Left renal cortex interstitium (tissue), 4 donors: ENCODE data around the gene GSK3A. TPM values are rescaled to one million over a fixed set of nuclear protein-coding genes. Genes with fewer than 3 reads are reported as not detected.
"Not testable (repeated sequence)": the region's sequence is repeated elsewhere in the genome, so short reads cannot be mapped to it uniquely, and the experiment has no call there.

ENCODE experiments used
- DNase-seq, 4 donors: peaks; one replicate each; pipeline ENCODE4 v3.0.0-alpha.2; 2013; ENCODE audit warnings: low read depth in 4 of 4, low spot score in 2 of 4, missing footprints in 1 of 4
- polyA plus RNA-seq, 4 donors: library from polyadenylated mRNA; unstranded; fragments of 120-200 nt; gene quantifications; one replicate each; pipeline ENCODE4 v1.2.1, GENCODE V29; 2013; ENCODE audit not compliant: insufficient read length in 4 of 4

Gene GSK3A
- polyA plus RNA-seq, 4 donors = 66.0 to 89.0 (median 73.6) TPM

GRCh38 chr19:42269478-42270345 is 27.3 kb upstream of the GSK3A start:
- no peak for DNase-seq

DNA sequence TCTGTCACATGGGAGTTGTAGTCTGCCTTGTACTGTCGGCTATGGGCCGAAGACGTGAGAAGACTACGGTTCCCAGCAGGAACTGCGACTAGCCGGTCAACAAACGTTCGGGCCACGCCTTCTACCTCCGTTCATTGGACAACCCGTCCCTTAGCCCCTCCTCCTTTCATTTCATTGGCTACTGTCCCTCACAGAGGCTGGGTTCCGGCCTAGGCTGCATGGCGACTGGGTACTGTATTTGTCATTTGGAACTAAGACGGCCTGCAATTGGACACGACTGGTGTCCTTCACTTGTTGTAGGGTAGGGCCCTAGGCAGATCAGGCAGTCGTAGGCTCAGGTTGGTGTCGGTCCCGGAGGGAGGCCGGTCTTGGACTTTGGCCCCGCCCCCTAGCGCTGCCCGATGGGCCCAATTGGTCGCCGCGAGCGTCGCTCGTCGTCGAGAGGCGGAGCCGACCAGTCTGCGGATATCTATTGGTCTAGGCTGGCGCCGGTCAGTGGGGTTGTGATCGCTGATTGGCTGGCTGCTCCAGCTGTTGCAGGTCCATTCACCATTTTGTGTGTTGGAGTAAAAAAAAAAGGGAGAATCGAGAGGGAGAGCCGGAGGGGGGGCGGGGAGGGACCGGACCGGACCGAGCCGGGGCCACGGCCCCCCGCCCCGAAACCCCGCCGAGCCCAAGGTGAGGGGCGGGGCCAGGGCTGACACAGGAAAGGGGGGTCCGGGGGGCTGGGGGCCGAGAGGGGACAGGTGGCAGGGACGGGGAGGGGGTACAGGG is 26.5 kb upstream of the GSK3A start, which contains the start of gene CIC:
CIC (plus strand) TSS at position 549 of the 774 bp plus-strand sequence. CDS start 2,532 bp downstream, outside the sequence.
- DNase-seq = peak; percentile 100

GRCh38 chr19:42268142-42268703 is 25.8 kb upstream of the GSK3A start:
- DNase-seq = peak; percentile 99 to 100 (median 100)

DNA sequence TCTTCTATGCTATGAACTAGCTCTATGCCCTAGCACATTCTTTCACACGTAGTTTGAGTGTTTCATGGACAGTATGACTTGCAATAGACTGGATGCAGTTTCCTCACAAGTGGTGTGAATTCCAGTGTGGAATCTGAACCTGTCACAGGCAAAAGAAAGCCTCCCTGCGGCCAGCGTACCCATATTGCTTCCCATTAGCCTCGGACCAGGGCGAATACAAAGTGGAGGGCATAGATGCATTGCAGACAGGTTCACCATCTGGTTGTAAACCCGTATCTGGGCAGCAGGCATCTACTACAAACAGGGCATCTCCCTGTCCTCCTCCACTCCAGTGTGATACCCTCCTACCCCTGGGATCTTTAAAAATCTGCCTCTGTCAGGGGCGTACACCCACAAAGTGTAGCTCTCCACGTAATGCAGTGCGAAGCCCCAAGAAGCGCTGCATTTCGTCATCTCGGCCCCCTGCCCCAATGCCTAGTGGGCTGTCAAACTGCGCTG is 25.3 kb upstream of the GSK3A start:
- no peak for DNase-seq

- DNase-seq = not testable (repeated sequence)
These were observed 24.7 kb upstream of the GSK3A start for GRCh38 chr19:42266928-42267603.

DNA sequence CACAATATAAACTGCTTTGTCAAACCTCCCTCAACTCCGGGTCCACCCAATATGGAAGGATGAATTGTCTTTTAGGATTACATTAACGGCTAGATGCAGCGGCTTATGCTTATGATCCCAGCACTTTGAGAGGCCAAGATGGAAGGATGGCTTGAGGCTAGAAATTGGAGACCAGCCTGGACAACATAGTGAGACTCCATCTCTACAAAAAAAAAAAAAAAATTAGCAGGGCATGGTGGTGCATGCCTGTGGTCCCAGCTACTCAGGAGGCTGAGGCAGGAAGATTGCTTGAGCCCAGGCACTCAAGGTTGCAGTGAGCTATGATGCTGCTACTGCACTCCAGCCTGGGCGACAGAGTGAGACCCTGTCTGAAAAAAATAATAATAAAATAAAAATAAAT is 23.7 kb upstream of the GSK3A start:
- DNase-seq = not testable (repeated sequence)

DNA sequence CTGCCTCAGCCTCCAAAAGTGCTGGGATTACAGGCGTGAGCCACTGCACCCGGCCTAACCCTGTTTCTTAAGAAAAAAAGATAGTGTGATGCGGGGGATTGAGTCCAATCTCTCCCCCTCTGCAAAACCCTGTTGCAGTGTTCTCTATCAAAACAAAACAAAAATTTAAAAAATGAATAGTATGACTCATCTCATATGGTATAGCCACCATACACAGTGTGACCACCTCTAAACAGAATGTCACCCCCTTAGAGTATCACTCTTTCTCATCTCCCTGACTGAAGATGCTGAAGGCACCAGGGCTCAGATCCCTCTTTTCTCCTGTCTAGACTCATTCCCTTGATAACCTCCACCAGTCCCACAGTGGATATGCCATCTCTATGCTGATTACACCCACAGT is 19.4 kb upstream of the GSK3A start:
- no peak for DNase-seq

DNA sequence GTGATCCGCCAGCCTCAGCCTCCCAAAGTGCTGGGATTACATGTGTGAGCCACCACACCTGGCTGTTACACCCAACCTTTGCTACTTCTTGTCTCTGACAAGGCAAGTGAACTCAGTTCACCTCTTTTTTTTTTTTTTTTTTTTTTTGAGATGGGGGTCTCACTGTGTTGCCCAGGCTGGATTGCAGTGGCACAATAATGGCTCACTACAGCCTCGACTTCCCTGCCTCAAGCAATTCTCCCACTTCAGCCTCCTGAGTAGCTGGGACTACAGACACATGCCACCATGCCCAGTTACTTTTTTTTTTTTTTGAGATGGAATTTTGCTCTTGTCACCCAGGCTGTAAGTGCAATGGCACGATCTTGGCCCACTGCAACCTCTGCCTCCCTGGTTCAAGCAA is 15.4 kb upstream of the GSK3A start:
- not testable (repeated sequence) for DNase-seq

DNA sequence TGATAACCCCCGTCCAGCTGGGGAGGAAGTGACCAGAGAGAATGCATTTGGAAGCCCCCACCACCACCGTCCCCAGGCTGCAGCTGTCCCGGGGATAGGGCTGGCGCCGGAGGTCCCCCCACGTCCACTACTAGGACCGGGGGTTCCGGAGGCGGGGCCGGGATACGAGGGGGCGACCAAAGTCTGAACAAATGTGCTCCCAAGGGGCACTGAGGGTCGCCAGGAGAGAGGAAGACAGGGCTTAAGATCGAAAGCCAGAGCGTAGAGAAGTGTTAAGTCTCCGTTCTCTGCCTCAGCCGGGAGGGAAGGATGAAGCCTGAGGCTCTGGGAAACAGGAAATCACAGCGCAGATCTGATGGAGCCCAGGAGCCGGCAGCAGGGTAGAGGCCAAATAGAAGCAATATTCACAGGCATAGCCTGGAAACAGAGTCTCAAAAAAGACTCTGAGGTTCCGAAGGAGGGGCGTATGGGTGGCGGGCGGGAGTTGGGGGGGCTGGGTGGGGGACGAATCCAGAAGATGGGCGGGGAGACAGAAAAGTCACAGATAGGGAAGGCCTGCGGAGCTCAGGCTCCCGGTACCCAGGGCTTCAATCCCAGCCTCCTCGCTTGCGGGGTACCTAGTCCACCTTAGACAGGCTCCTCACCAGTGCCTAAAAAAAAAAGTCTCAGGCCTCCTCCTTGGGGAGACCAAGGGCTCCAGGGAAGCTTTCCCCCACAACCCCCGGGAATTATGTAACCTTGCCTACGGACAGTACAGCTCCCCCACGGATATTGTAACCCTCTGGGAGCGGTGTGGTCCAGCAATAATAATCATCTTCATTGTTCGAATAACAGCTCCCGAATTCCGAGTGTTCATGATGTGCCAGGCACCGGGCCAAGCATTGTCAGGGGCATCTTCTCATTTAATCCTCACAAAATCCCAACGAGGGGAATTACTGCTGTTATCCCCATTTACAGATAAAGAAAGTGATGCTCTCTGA is 13.7 kb upstream of the GSK3A start:
- no peak for DNase-seq

- peak in 2 of 4 donors; percentile 85 to 87 for DNase-seq
These were observed 12.7 kb upstream of the GSK3A start, which contains the start of gene ERF for GRCh38 chr19:42254850-42255765. Gene ERF, minus strand, starts transcription at chr19:42255128. Its CDS starts 129 bp downstream, at chr19:42254999.

DNA sequence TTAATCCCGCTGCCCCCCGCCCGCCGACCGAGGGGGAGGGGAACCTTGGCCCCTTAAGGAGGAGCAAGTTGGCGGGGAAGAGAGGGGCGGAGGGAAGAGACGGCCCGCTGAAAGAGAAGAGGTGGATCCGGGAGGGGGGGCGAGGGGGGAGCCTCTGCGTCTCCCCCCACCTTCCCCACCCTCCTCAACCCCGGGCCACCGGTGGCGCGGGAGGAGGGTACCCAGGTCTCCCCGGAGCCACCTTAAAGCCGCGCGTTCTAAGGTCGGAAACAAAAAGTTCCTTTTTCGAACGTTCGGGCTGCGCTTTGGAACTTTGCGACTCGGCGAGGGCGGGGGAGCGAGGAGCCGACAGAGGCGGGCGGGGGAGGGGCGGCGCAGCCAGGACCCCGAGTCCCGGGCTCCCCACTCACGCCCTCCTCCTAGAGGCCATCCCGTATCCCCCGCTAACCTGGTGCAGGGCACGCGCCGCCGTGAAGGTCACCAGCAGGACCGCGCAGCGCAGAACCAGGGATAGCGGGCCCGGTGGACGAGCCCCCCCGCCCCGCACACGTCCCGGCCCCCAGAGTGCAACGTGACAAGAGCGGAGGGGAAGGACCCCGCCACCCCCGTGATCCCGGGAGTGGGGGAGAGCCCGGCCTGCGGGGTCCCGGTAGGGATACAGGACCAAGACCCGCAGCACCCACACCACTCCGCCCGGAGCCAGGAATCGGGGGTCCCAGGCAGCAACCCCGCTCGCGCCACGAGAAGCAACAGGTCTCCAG is 11.9 kb upstream of the GSK3A start:
- peak in 1 of 4 donors; percentile 75 for DNase-seq

- DNase-seq = no peak
These were observed 11.1 kb upstream of the GSK3A start for GRCh38 chr19:42253245-42254088.

DNA sequence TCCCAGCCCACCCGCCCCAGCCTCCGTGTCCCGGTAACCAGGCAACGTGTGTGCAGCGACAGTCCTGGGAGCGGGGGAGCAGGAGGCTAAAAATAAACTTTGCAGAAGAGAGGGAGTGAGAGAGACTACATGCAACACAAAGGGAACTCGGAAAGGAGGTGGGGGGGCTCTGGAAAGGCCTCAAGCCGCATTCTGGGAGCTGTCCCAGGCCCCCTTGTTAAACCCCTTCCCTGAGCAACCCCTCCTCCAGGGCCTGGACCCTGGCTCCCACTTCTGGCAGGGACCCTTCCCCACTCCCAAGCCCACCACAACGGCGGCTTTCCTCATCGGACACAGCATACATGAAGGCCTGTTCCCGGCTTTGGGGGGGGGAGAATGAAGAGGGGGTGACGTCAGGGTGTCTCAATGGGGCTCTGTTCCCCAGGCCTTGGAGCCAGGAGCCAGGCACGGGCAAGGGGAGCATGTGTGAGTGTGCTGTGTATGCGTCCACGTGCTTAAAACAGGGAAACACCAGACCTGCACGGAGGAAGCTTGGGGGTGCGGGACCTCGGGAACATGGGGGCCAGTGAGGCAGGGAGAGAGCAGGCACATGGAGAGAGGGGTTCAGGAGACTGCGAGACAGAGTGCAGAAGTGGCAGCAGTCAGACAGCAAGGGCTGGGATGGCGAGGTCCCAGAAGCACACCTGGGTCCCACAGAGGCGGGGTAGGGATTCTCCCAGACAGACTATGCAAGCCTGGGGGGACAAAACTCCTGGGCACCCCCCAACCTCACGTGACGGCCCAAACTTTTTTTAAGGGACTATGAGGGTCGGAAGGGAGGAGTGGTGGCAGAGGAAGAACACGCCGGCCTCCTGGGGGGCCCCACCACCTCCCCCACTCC is 10.2 kb upstream of the GSK3A start:
- DNase-seq = no peak

- no peak for DNase-seq
These were observed 9.4 kb upstream of the GSK3A start for GRCh38 chr19:42251572-42252358.
